Endothelial cell of umbilical vein (primary cell): ENCODE measurements around the gene GDNF.

ENCODE experiments used
- CTCF ChIP-seq, 2 donors: IDR thresholded peaks; 1 replicate in 1 of 2; 2 replicates in 1 of 2; pipeline ENCODE4 v1.5.1; 2011; ENCODE audit warnings: low read length in 2 of 2, mild to moderate bottlenecking in 2 of 2, moderate library complexity in 2 of 2, control low read depth in 1 of 2, inconsistent platforms in 1 of 2, low read depth in 1 of 2; ENCODE audit not compliant: insufficient read depth in 1 of 2; ENCODE audit errors: extremely low read depth in 1 of 2
- EZH2 ChIP-seq: IDR thresholded peaks from 2 replicates; pipeline ENCODE4 v1.6.1; 2012; ENCODE audit warnings: borderline replicate concordance, low read depth, mild to moderate bottlenecking, moderate library complexity, low read length, inconsistent platforms; ENCODE audit not compliant: severe bottlenecking
- JUN ChIP-seq: IDR thresholded peaks from 2 replicates; pipeline ENCODE4 v1.6.1; 2011; ENCODE audit warnings: borderline replicate concordance, low read depth; ENCODE audit not compliant: insufficient read length, insufficient read depth
- MAX ChIP-seq: IDR thresholded peaks from 2 replicates; pipeline ENCODE4 v1.6.1; 2011; ENCODE audit not compliant: insufficient read depth, insufficient read length
- POLR2AphosphoS5 ChIP-seq: IDR thresholded peaks from 2 replicates; pipeline ENCODE4 v1.6.1; 2012; ENCODE audit warnings: low read depth, mild to moderate bottlenecking, control low read depth, low read length, moderate library complexity; ENCODE audit not compliant: insufficient read depth

- TF ChIP-seq POLR2AphosphoS5 (no peak), CTCF (IDR thresholded peaks at IDR 0.05; ENCODE audit: extremely low read depth in 1 of 2, insufficient read depth in 1 of 2, low read depth in 1 of 2, low read length in 2 of 2) (no peak), MAX (no peak), EZH2 (no peak), JUN (no peak)
Measured at GRCh38 chr5:37816883-37817282, 23.0 kb downstream of the GDNF start.
